GM23248 (cell line): ENCODE results near the gene DAND5. TPM values are rescaled to one million over a fixed set of nuclear protein-coding genes. Genes with fewer than 3 reads are reported as not detected.
A peak's percentile ranks its signal among the peaks of the same experiment; 100 is the strongest.
"Not testable (repeated sequence)": the region's sequence is repeated elsewhere in the genome, so short reads cannot be mapped to it uniquely, and the experiment has no call there.

ENCODE experiments used
- DNase-seq: peaks from one replicate; pipeline ENCODE4 v3.0.0-alpha.2; 2015
- H2AFZ ChIP-seq: fragments of 200-600 bp; sonication (generic); 2 replicates; pipeline ENCODE4 v1.6.1; 2016; ENCODE audit warnings: antibody characterized with exemption
- H3F3A ChIP-seq: fragments of 200-600 bp; sonication (generic); 2 replicates; pipeline ENCODE4 v1.6.1; 2016; ENCODE audit warnings: mild to moderate bottlenecking, antibody characterized with exemption, mixed run types; ENCODE audit not compliant: insufficient read depth
- H3K27ac ChIP-seq: fragments of 200-600 bp; sonication (generic); 2 replicates; pipeline ENCODE4 v1.5.1; 2016; ENCODE audit warnings: mild to moderate bottlenecking
- H3K27me3 ChIP-seq: fragments of 200-600 bp; sonication (generic); replicated peaks from 2 replicates; pipeline ENCODE4 v1.6.1; 2016; ENCODE audit warnings: mild to moderate bottlenecking; ENCODE audit not compliant: insufficient read depth
- H3K36me3 ChIP-seq: fragments of 200-600 bp; sonication (generic); 2 replicates; pipeline ENCODE4 v1.6.1; 2016; ENCODE audit warnings: low read depth, mild to moderate bottlenecking
- H3K4me1 ChIP-seq: fragments of 200-600 bp; sonication (generic); 2 replicates; pipeline ENCODE4 v1.6.1; 2016; ENCODE audit warnings: mild to moderate bottlenecking; ENCODE audit not compliant: insufficient read depth
- H3K4me2 ChIP-seq: fragments of 200-600 bp; sonication (generic); one replicate; pipeline ENCODE4 v1.6.1; 2016; ENCODE audit warnings: mild to moderate bottlenecking; ENCODE audit not compliant: unreplicated experiment
- H3K4me3 ChIP-seq: fragments of 200-600 bp; sonication (generic); 2 replicates; pipeline ENCODE4 v1.5.1; 2016; ENCODE audit warnings: mild to moderate bottlenecking
- H3K79me2 ChIP-seq: fragments of 200-600 bp; sonication (generic); 2 replicates; pipeline ENCODE4 v1.6.1; 2016; ENCODE audit warnings: mild to moderate bottlenecking; ENCODE audit not compliant: insufficient read depth
- H3K9ac ChIP-seq: fragments of 200-600 bp; sonication (generic); 2 replicates; pipeline ENCODE4 v1.6.1; 2016; ENCODE audit warnings: mild to moderate bottlenecking
- H3K9me2 ChIP-seq: fragments of 200-600 bp; sonication (generic); 2 replicates; pipeline ENCODE4 v1.6.1; 2016; ENCODE audit warnings: mixed run types, mild to moderate bottlenecking, moderate library complexity; ENCODE audit not compliant: insufficient read depth
- H3K9me3 ChIP-seq: fragments of 200-600 bp; sonication (generic); one replicate; pipeline ENCODE4 v1.6.1; 2017; ENCODE audit warnings: low read depth
- H4K20me1 ChIP-seq: fragments of 200-600 bp; sonication (generic); 2 replicates; pipeline ENCODE4 v1.6.0; 2016; ENCODE audit not compliant: insufficient read depth
- EZH2 ChIP-seq: fragments of 200-600 bp; sonication (generic); IDR thresholded peaks from 2 replicates; pipeline ENCODE4 v1.6.1; 2018; ENCODE audit warnings: antibody characterized with exemption, mild to moderate bottlenecking; ENCODE audit not compliant: insufficient read depth, poor library complexity, severe bottlenecking
- EZH2phosphoT487 ChIP-seq: fragments of 200-600 bp; sonication (generic); IDR thresholded peaks from 2 replicates; pipeline ENCODE4 v1.6.1; 2018; ENCODE audit warnings: antibody characterized with exemption, moderate library complexity, mild to moderate bottlenecking, low read depth; ENCODE audit not compliant: insufficient read depth
- WGBS, 2 experiments: methylation state at CpG; one replicate each; pipeline ENCODE4 v1.1.6; 2015 to 2017; ENCODE audit warnings: low lambda C conversion rate in 2 of 2, low coverage in 1 of 2; ENCODE audit errors: missing lambda C conversion rate in 2 of 2; 5-methylcytosine and 5-hydroxymethylcytosine counted together
- in situ Hi-C: fragments of 300-500 bp; cut with MboI; formaldehyde crosslinking; loops from 2 replicates; pipeline ENCODE4 v1.15.0; 2020
- polyA plus RNA-seq: library from polyadenylated mRNA; unstranded; fragments of >200 nt; fragmentation: Nextera tagmentation; extraction: Ambion mirVana; gene quantifications from 2 replicates; pipeline ENCODE4 v1.2.1, GENCODE V29; 2016
- total RNA-seq: library from RNA; depleted of rRNA; stranded (reverse); fragments of >200 nt; shearing (Covaris generic); gene quantifications from 2 replicates; pipeline ENCODE4 v1.2.3, GENCODE V29; 2014

DAND5 gene
- total and polyA plus RNA-seq, 2 experiments from 2014 or later, result not detected

- no peaks in the 10 kb centered on the region for H3K27me3 ChIP-seq
- no peak overlapping the region for H3K4me2 ChIP-seq
- H3K9me2 ChIP-seq, result no peaks in the 10 kb centered on the region
- H3K36me3 ChIP-seq, result no peaks in the 10 kb centered on the region
- no peaks in the 10 kb centered on the region for H3F3A ChIP-seq
- H2AFZ ChIP-seq, result no peak overlapping the region
- no peak for DNase-seq
- H3K79me2 ChIP-seq, result no peaks in the 10 kb centered on the region
- TF ChIP-seq EZH2 (no peak), EZH2phosphoT487 (no peak)
- H3K4me3 ChIP-seq, result no peak overlapping the region
- H4K20me1 ChIP-seq, result no peaks in the 10 kb centered on the region
- H3K4me1 ChIP-seq, result peaks cover 7% of the 10 kb centered on the region
- no peaks in the 10 kb centered on the region for H3K9me3 ChIP-seq
- WGBS, 2 experiments, result 48 to 51% methylated on average over 16 of the region's 16 CpGs
- in situ Hi-C loops, result loop anchor here (10.0 to 25.0 kb wide), 2 partner anchors 292 to 614 kb away; no protein-coding TSS in a partner anchor
- H3K27ac ChIP-seq, result no peak overlapping the region
- H3K9ac ChIP-seq, result no peak overlapping the region
Observed at GRCh38 chr19:12973236-12973635, 3.9 kb downstream of the DAND5 start.

- Histone ChIP-seq H3K4me2 (no peak overlapping the region), H2AFZ (no peak overlapping the region), H3F3A (no peaks in the 10 kb centered on the region), H4K20me1 (no peaks in the 10 kb centered on the region), H3K4me1 (peaks cover 3% of the 10 kb centered on the region), H3K9me2 (no peaks in the 10 kb centered on the region), H3K9me3 (no peaks in the 10 kb centered on the region), H3K4me3 (no peak overlapping the region), H3K9ac (no peak overlapping the region), H3K27me3 (no peaks in the 10 kb centered on the region), H3K27ac (no peak overlapping the region), H3K36me3 (no peaks in the 10 kb centered on the region), H3K79me2 (no peaks in the 10 kb centered on the region)
- WGBS, 2 experiments, result 58 to 66% methylated on average over 18 to 19 of the region's 19 CpGs
- TF ChIP-seq EZH2phosphoT487, result no peak
- TF ChIP-seq EZH2, result no peak
- DNase-seq, result peak; percentile 51
- in situ Hi-C loops, result loop anchor here (10.0 to 25.0 kb wide), 2 partner anchors 290 to 613 kb away; no protein-coding TSS in a partner anchor
Observed at GRCh38 chr19:12974301-12975220, 5.2 kb downstream of the DAND5 start.

GRCh38 chr19:12975221-12975741, 5.9 kb downstream of the DAND5 start:
- TF ChIP-seq EZH2 (no peak), EZH2phosphoT487 (no peak)
- no peaks in the 10 kb centered on the region for H3K9me3 ChIP-seq
- H3K4me3 ChIP-seq, result no peak overlapping the region
- no peaks in the 10 kb centered on the region for H3F3A ChIP-seq
- no peak overlapping the region for H3K27ac ChIP-seq
- H3K4me2 ChIP-seq, result no peak overlapping the region
- no peaks in the 10 kb centered on the region for H3K9me2 ChIP-seq
- no peaks in the 10 kb centered on the region for H4K20me1 ChIP-seq
- no peaks in the 10 kb centered on the region for H3K27me3 ChIP-seq
- no peak overlapping the region for H3K9ac ChIP-seq
- H3K36me3 ChIP-seq, result no peaks in the 10 kb centered on the region
- WGBS, 2 experiments, result 77 to 91% methylated on average over 7 to 17 of the region's 17 CpGs
- DNase-seq, result no peak
- no peaks in the 10 kb centered on the region for H3K4me1 ChIP-seq
- H2AFZ ChIP-seq, result no peak overlapping the region
- no peaks in the 10 kb centered on the region for H3K79me2 ChIP-seq
- in situ Hi-C loops, result loop anchor here (10.0 kb wide), 1 partner anchor 290 kb away; no protein-coding TSS in a partner anchor

GRCh38 chr19:12976109-12976508, 6.7 kb downstream of the DAND5 start:
- in situ Hi-C loops, result loop anchor here (10.0 kb wide), 1 partner anchor 289 kb away; no protein-coding TSS in a partner anchor
- H3K4me3 ChIP-seq, H3K9me3 ChIP-seq, H3K36me3 ChIP-seq, DNase-seq, H3K4me2 ChIP-seq, H3K27me3 ChIP-seq, H3K4me1 ChIP-seq, H4K20me1 ChIP-seq, H3K9ac ChIP-seq, H3K27ac ChIP-seq, H2AFZ ChIP-seq, H3F3A ChIP-seq, H3K9me2 ChIP-seq, H3K79me2 ChIP-seq: not testable (repeated sequence)
- WGBS, 2 experiments, result 55 to 62% methylated on average over 7 of the region's 7 CpGs
